GM18505 (cell line): ENCODE data around the gene SCNN1A.

Experiments
- ATAC-seq: cut with Tn5 transposase; IDR thresholded peaks from one replicate; pipeline ENCODE4 v1.9.1; 2021; ENCODE audit not compliant: unreplicated experiment
- POLR2A ChIP-seq: IDR thresholded peaks from 4 replicates; pipeline ENCODE4 v1.6.1; 2011; ENCODE audit warnings: borderline replicate concordance; ENCODE audit not compliant: insufficient read depth, insufficient read length; ENCODE audit errors: extremely low read depth

The SCNN1A gene

DNA sequence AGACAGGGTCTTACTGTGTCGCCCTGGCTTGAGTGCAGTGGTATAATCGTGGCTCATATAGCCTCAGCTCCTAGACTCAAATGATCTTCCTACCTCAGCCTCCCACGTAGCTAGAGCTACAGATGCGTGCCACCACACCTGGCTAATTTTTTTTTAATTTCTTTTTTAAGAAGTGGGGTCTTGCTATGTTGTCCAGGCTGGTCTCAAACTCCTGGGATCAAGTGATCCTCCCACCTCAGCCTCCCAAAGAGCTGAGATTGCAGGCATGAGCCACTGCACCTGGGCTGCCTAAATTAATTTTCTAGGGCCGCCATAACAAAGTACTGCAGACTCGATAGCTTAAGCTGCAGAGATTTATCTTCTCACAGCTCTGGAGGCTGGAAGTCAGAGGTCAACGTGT is 17.7 kb upstream of the SCNN1A start:
- TF ChIP-seq POLR2A = no peak
- no peak for ATAC-seq

GRCh38 chr12:6392504-6392903 is 17.1 kb upstream of the SCNN1A start:
- no peak for ATAC-seq
- no peak for TF ChIP-seq POLR2A

DNA sequence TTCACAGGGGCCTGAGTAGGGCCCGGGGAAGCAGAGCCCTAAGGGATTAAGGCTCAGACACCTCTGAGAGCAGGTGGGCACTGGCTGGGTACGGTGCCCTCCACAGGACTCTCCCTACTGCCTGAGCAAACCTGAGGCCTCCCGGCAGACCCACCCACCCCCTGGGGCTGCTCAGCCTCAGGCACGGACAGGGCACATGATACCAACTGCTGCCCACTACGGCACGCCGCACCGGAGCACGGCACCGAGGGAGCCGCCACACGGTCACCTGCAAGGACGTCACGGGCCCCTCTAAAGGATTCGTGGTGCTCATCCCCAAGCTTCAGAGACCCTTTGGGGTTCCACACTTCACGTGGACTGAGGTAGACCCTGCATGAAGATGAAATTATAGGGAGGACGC is 15.7 kb upstream of the SCNN1A start:
- no peak for ATAC-seq
- no peak for TF ChIP-seq POLR2A

DNA sequence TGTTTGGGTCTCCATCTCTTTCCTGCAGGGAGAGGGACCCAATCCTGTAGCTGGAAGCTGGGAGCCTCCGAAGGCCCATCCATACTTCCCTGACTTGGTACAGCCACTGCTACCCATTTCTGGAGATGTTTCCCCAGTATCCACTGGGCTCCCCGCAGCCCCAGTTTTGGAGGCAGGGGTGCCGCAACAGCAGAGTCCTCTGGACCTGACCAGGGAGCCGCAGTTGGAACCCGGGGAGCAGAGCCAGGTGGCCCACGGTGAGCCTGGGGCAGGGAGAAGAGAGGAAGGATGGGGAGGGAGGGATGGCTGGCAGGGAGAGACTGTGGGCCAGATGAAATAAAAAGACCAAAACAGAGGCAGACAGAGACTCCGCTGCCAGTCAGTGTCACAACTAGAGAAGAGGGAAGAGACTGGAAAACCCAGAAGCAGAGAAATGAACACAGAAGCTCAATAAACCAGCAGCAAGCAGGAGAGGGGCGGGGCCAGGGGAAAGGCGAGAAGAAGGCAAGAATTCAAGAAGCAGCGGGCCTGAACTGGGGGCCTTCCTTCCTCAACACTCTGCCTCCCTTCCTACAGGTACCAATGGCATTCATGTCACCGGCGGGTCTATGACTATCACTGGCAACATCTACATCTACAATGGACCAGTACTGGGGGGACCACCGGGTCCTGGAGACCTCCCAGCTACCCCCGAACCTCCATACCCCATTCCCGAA is 14.9 kb upstream of the SCNN1A start:
- TF ChIP-seq POLR2A = no peak
- ATAC-seq = no peak

DNA sequence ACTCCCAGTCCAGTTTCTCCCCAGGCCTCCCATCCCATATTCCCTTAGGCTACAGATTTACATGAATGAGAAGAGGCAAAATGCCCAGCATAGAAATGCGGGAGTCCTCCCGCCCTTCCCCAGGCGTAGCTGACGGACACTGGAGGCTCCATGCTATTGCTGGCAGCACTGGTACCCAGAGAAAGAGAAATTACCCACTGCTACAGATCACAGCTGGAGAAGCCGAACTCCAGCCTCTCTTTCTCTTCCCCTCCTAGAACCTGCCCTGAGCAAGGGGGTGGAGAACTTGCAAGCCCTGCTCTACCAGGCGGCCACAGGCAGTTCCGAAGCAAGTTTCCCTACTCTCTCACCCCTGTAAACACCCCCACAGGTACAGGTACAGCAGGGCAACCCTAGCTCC is 12.2 kb upstream of the SCNN1A start:
- ATAC-seq = no peak
- TF ChIP-seq POLR2A = no peak

DNA sequence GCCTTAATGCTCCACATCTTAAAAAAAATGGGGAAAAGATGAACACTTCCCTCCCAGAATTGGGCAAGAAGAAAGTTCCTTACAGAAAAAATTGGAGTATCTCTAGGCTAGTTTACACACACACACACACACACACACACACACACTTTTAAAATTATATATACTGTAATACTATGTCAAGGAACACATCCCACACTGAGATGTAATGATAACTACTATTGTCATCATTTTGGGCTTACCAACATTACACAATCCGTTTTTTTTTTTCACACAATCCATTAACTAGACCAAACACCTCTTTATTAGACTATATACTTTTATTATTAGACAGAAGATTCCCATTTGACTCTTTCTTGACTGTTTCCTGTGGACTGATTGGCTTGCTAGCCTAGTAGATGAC is 11.1 kb upstream of the SCNN1A start:
- no peak for TF ChIP-seq POLR2A
- no peak for ATAC-seq

GRCh38 chr12:6386038-6386437 is 10.7 kb upstream of the SCNN1A start:
- TF ChIP-seq POLR2A = no peak
- ATAC-seq = no peak

DNA sequence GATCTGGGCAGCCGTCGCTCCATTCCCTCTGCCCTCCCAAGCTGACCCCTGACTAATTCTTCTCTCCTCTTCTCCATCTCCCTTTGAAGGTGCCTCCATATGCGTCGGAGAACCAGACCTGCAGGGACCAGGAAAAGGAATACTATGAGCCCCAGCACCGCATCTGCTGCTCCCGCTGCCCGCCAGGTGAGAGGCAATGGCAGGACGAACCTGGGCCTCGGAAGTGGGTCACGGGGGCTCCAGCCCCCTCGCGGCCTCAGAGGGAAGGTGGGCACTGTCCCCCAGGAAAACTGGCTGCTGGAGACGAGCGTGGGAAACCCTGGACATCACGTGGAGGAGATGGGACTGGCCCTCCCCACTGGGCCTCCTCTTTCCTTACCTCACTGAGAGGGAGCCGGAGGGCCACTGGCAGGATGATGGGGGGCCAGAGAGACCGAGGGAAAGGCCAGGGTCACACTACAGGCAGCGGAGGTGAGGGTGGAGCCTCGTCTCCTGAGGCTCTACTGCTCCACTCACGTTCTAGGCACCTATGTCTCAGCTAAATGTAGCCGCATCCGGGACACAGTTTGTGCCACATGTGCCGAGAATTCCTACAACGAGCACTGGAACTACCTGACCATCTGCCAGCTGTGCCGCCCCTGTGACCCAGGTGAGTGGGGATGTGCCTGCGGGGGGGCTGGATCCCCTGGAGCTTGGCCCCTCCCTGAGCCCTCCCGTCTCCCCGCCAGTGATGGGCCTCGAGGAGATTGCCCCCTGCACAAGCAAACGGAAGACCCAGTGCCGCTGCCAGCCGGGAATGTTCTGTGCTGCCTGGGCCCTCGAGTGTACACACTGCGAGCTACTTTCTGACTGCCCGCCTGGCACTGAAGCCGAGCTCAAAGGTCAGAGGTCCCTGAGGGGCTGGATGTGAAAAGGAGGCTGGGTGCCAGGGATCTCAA is 9.4 kb upstream of the SCNN1A start:
- no peak for TF ChIP-seq POLR2A
- no peak for ATAC-seq

DNA sequence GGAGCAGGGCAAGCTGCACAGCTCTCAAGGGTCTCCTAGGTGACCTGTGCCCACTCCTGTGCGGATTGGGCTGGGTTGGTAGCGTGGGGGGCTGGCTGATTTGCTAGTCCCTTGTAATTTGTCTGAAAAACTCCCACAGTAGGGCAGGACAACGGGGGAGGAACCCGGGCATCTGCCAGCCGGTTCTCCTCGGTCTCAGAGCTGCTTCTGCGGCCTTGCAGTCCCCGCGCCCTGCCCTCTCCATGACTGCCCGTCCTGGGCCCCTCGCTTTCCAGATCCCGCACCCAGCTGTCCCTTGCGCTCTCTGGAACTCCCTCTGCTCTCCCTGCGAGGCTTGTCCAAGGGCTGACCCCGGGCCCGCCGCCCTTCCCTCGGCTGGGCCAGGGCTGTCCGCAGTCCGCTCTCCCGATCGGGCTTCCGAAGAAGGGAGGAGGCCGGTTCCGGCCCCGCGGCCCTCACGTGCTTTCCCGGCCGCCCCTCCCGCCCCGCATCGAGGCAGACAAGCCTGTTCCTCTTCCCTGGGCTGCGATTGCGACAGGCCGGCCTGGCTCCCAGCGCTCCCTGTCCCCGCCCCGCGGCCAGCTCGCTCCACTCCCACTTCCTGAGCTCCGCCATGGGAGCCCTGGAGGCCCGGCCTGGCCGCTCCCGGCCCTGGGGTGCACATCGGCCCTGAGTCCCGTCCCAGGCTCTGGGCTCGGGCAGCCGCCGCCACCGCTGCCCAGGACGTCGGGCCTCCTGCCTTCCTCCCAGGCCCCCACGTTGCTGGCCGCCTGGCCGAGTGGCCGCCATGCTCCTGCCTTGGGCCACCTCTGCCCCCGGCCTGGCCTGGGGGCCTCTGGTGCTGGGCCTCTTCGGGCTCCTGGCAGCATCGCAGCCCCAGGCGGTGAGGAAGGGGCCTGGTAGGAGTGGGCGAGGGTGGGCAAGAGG is 8.5 kb upstream of the SCNN1A start, which contains the start of gene LTBR:
LTBR (plus strand) TSS at position 591 of the 927 bp plus-strand sequence; CDS start at position 788, 197 bp downstream.
- no peak for TF ChIP-seq POLR2A
- ATAC-seq = no peak

- ATAC-seq = no peak
Observed at GRCh38 chr12:6382982-6383381, 7.6 kb upstream of the SCNN1A start.

DNA sequence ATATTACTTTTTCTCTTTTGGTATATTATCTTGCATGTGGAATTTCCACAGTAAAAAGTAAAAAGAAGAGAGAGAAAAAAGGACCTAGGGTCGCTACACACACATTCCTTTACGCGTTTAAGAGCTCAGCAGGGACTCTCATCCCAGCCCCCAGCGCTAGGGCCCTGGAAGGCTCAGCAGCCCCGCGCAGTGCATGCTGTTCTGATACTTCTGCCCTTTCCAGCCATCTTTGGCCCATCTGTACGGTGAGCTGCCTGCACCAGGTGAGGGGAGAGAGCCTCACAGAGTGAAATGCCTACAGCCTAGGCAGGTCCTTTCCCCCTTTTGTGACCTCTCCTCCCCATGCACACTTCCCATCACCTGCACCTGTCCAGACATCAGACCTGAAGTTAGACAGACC is 7.0 kb upstream of the SCNN1A start:
- TF ChIP-seq POLR2A = no peak
- no peak for ATAC-seq

More at GRCh38 chr12:6382982-6383381, 7.6 kb upstream of the SCNN1A start:
- TF ChIP-seq POLR2A = no peak

GRCh38 chr12:6380141-6381121 is 5.1 kb upstream of the SCNN1A start:
- ATAC-seq = no peak
- TF ChIP-seq POLR2A = no peak

- no peak for TF ChIP-seq POLR2A
- ATAC-seq = no peak
Observed at GRCh38 chr12:6378709-6379472, 3.5 kb upstream of the SCNN1A start.
